ENCODE data around the gene MRPL37. TPM values are rescaled to one million over a fixed set of nuclear protein-coding genes. Genes with fewer than 3 reads are reported as not detected.

Gene MRPL37
- total and polyA plus RNA-seq, 2 of the 4 experiments (the other 2 are of a cell fraction), result 42.8 to 132 TPM

DNA sequence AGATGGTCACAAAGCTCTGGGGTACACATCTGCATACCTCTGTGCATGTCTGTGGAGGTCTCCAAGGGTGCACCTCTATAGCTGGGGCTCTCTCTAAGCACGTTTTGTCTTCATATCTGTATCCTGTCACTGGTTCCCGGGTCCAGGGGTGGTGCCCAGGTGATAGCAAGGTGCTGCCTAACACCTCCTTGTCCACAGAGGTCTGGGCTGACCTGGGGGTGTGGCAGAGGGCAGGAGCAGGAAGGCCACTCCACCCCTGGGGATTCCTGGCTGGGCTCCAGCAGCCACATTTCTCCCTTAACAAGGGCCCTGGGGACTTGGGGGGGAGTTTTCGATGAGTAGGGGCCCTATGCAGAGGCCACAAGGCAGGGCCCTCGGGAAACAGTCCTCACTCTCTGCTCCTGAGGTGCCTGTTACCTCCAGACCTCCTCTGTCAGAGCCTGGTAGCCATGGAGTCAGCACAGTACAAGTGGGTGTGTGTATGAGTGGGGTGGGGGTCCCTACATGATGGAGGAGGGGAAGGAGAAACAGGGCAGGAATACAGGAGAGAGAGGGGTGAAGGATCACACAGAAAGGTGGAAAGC is 40.1 kb upstream of the MRPL37 start:
- H2AFZ ChIP-seq (replicated peaks; ENCODE audit: low read length, poor library complexity), result peak overlapping the region; percentile 51
- H3K4me3 ChIP-seq (ENCODE audit: insufficient read depth, low read depth, low read length), result no peak overlapping the region
- H3K56ac ChIP-seq (ENCODE audit: extremely low read depth, insufficient read depth, low read length), result no peak overlapping the region
- no peak overlapping the region for H3K23ac ChIP-seq (ENCODE audit: low read depth, low read length)
- H4K20me1 ChIP-seq (ENCODE audit: insufficient read depth, low read length), result no peaks in the 10 kb centered on the region
- H3K9me1 ChIP-seq (ENCODE audit: insufficient read depth, low read length), result 0 out of 2 replicates have a peak, but pooled peaks cover 9% of the 10 kb centered on the region
- no peak for ATAC-seq (ENCODE audit: low read depth)
- no peak overlapping the region for H4K5ac ChIP-seq (ENCODE audit: low read depth, low read length)
- no peak overlapping the region for H4K91ac ChIP-seq (ENCODE audit: insufficient read depth, low read depth, low read length)
- TF ChIP-seq, protein P1, sequence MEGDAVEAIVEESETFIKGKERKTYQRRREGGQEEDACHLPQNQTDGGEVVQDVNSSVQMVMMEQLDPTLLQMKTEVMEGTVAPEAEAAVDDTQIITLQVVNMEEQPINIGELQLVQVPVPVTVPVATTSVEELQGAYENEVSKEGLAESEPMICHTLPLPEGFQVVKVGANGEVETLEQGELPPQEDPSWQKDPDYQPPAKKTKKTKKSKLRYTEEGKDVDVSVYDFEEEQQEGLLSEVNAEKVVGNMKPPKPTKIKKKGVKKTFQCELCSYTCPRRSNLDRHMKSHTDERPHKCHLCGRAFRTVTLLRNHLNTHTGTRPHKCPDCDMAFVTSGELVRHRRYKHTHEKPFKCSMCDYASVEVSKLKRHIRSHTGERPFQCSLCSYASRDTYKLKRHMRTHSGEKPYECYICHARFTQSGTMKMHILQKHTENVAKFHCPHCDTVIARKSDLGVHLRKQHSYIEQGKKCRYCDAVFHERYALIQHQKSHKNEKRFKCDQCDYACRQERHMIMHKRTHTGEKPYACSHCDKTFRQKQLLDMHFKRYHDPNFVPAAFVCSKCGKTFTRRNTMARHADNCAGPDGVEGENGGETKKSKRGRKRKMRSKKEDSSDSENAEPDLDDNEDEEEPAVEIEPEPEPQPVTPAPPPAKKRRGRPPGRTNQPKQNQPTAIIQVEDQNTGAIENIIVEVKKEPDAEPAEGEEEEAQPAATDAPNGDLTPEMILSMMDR (conservative IDR thresholded peaks at IDR 0.05; ENCODE audit: low read depth, low read length), result no peak
- TF ChIP-seq RAD21 (IDR thresholded peaks at IDR 0.05; ENCODE audit: low read length), result no peak
- TF ChIP-seq MXI1 (IDR thresholded peaks at IDR 0.05; ENCODE audit: borderline replicate concordance, low read depth, low read length), result no peak
- TF ChIP-seq POLR2A (IDR thresholded peaks at IDR 0.05; ENCODE audit: low read depth, low read length), result no peak
- TF ChIP-seq SMC3 (IDR thresholded peaks at IDR 0.05; ENCODE audit: low read depth, low read length), result no peak
- no peak for TF ChIP-seq CEBPB (IDR thresholded peaks at IDR 0.05; ENCODE audit: low read depth, low read length)
- TF ChIP-seq NFE2L2 (IDR thresholded peaks at IDR 0.05; ENCODE audit: low read depth, low read length), result no peak
- TF ChIP-seq RCOR1 (IDR thresholded peaks at IDR 0.05; ENCODE audit: insufficient replicate concordance, low read length), result no peak
- TF ChIP-seq BHLHE40 (IDR thresholded peaks at IDR 0.05; ENCODE audit: low read depth, low read length), result no peak
- no peak for TF ChIP-seq RFX5 (IDR thresholded peaks at IDR 0.05; ENCODE audit: low read depth, low read length)
- no peak for TF ChIP-seq MAZ (IDR thresholded peaks at IDR 0.05; ENCODE audit: borderline replicate concordance, low read depth, low read length)
- TF ChIP-seq ELK1 (IDR thresholded peaks at IDR 0.05; ENCODE audit: borderline replicate concordance, low read depth, low read length), result no peak
- no peak for TF ChIP-seq MAFK (IDR thresholded peaks at IDR 0.05; ENCODE audit: low read depth, low read length)
- BruUV-seq (replicated peaks), result no TSS peak
- WGBS, 2 experiments (ENCODE audit: extremely low coverage in 2 of 2, insufficient read length in 1 of 2), result 50% methylated on average over 1 of the region's 4 CpGs; no CpG with 5 or more reads in 1 of the 2 experiments
- H3K9ac ChIP-seq (ENCODE audit: low read depth, low read length), result no peak overlapping the region
- H2BK20ac ChIP-seq (ENCODE audit: low read depth, low read length), result no peak overlapping the region
- no peaks in the 10 kb centered on the region for H3K9me3 ChIP-seq (ENCODE audit: control insufficient read depth, insufficient read depth, low read length)
- no peak overlapping the region for H3K14ac ChIP-seq (replicated peaks; ENCODE audit: low read depth, low read length)
- H2AK5ac ChIP-seq (ENCODE audit: low read depth, low read length), result no peak overlapping the region
- H3K4me2 ChIP-seq (ENCODE audit: low read depth, low read length), result no peak overlapping the region
- CTCF ChIA-PET, result no interaction called here
- no peak overlapping the region for H2BK120ac ChIP-seq (ENCODE audit: low read depth, low read length)
- intact Hi-C loops (cut with micrococcal nuclease), result no loop called here
- no peak overlapping the region for H3K4ac ChIP-seq (ENCODE audit: low read depth, low read length)
- no peak overlapping the region for H4K8ac ChIP-seq (ENCODE audit: low read depth in 2 of 2, low read length in 2 of 2)
- in situ Hi-C loops (cut with MboI; ENCODE audit: low sequenced_read_pairs), result no loop called here
- POLR2A ChIA-PET (ENCODE audit: unreplicated experiment), result no interaction called here
- H3K27ac ChIP-seq (ENCODE audit: insufficient read depth, low read length), result no peak overlapping the region
- dilution Hi-C loops (cut with HindIII; ENCODE audit: low sequenced_read_pairs, unreplicated experiment), result no loop called here
- H3K18ac ChIP-seq (ENCODE audit: low read depth, low read length), result no peak overlapping the region
- H2BK15ac ChIP-seq (ENCODE audit: low read depth, low read length), result no peak overlapping the region
- H2AK9ac ChIP-seq (replicated peaks; ENCODE audit: low read depth, low read length, poor library complexity), result peak overlapping the region; percentile 76
- no peaks in the 10 kb centered on the region; the same call in 1 of the 2 replicates for H3K4me1 ChIP-seq (ENCODE audit: control insufficient read depth, insufficient read depth, low read length)
- no peaks in the 10 kb centered on the region for H3K36me3 ChIP-seq (ENCODE audit: control insufficient read depth, insufficient read depth, low read length)
- H3K79me1 ChIP-seq (ENCODE audit: low read depth in 1 of 2, low read length in 2 of 2), result no peaks in the 10 kb centered on the region
- H3K27me3 ChIP-seq (ENCODE audit: control insufficient read depth, insufficient read depth, low read length), result peaks cover 8% of the 10 kb centered on the region; the same call in 1 of the 2 replicates
- H2BK5ac ChIP-seq (ENCODE audit: low read depth, low read length, poor library complexity, severe bottlenecking), result no peak overlapping the region
- DNase-seq, result no peak

Measured in IMR-90 (cell line).